ENCODE measurements around the gene THAP12. TPM values are rescaled to one million over a fixed set of nuclear protein-coding genes. Genes with fewer than 3 reads are reported as not detected.

Gene THAP12
- total RNA-seq, 1 donor, result 44.5 TPM

DNA sequence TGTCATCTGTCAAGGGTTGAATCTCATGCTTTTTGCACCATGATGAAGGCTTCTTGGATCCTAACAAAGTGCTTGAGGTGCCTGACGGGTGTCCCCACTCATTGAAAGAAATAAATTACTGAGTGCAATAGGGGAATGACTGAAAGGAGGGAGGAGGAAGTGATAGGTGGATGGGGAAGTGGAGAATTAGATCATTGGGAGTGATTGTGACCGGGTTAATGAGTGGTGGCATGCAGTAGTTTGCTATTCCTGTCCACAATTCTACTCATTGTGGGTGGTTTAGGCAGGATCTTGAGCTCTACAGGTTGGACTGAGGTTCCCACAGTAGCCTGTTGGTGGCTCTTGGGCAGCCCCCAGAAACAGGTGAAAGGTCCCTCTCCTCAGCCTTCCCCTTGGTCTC is 44.3 kb downstream of the THAP12 start:
- H3K36me3 ChIP-seq (ENCODE audit: insufficient read depth, low read length), result no peaks in the 10 kb centered on the region
- TF ChIP-seq, protein P1, sequence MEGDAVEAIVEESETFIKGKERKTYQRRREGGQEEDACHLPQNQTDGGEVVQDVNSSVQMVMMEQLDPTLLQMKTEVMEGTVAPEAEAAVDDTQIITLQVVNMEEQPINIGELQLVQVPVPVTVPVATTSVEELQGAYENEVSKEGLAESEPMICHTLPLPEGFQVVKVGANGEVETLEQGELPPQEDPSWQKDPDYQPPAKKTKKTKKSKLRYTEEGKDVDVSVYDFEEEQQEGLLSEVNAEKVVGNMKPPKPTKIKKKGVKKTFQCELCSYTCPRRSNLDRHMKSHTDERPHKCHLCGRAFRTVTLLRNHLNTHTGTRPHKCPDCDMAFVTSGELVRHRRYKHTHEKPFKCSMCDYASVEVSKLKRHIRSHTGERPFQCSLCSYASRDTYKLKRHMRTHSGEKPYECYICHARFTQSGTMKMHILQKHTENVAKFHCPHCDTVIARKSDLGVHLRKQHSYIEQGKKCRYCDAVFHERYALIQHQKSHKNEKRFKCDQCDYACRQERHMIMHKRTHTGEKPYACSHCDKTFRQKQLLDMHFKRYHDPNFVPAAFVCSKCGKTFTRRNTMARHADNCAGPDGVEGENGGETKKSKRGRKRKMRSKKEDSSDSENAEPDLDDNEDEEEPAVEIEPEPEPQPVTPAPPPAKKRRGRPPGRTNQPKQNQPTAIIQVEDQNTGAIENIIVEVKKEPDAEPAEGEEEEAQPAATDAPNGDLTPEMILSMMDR (IDR thresholded peaks at IDR 0.05; ENCODE audit: extremely low read depth, low read depth, low read length), result no peak
- no peaks in the 10 kb centered on the region for H3K27me3 ChIP-seq (ENCODE audit: insufficient read depth, low read length)
- no peak for DNase-seq (ENCODE audit: insufficient read length, low spot score, missing footprints)
- no peak overlapping the region for H3K4me3 ChIP-seq (ENCODE audit: insufficient read depth, low read length)
- no peak overlapping the region for H3K27ac ChIP-seq (ENCODE audit: low read depth, low read length)
- H2AFZ ChIP-seq (ENCODE audit: low read length), result no peak overlapping the region
- H3K4me1 ChIP-seq (ENCODE audit: insufficient read depth, low read length), result peaks cover 6% of the 10 kb centered on the region
- no peaks in the 10 kb centered on the region for H3K79me2 ChIP-seq (ENCODE audit: insufficient read depth, low read length)
- no peak overlapping the region for H3K4me2 ChIP-seq (ENCODE audit: insufficient read depth, low read length)
- peaks cover 5% of the 10 kb centered on the region for H3K9me3 ChIP-seq (ENCODE audit: low read depth, low read length)
- no peaks in the 10 kb centered on the region for H4K20me1 ChIP-seq (ENCODE audit: insufficient read depth, low read length)

DNA sequence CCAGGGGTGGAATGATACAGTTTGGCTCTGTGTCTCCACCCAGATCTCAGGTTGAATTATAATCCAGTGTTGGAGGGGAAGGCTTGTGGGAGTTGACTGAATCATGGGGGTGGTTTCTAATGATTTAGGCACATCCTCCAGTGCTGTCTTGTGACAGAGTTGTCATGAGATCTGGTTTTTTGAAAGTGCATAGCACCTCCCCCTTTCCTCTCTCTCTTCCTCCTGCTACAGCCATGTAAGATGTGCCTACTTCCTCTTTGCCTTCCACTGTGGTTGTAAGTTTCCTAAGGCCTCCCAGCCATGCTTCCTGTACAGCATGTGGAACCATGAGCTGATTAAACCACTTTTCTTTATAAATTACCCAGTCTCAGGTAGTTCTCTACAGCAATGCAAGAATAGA is 45.1 kb downstream of the THAP12 start:
- Histone ChIP-seq H3K4me1 (ENCODE audit: insufficient read depth, low read length) (peaks cover 6% of the 10 kb centered on the region), H3K36me3 (ENCODE audit: insufficient read depth, low read length) (no peaks in the 10 kb centered on the region), H3K27me3 (ENCODE audit: insufficient read depth, low read length) (no peaks in the 10 kb centered on the region), H4K20me1 (ENCODE audit: insufficient read depth, low read length) (no peaks in the 10 kb centered on the region), H3K4me3 (ENCODE audit: insufficient read depth, low read length) (no peak overlapping the region), H3K27ac (ENCODE audit: low read depth, low read length) (no peak overlapping the region), H3K9me3 (ENCODE audit: low read depth, low read length) (peaks cover 5% of the 10 kb centered on the region), H3K79me2 (ENCODE audit: insufficient read depth, low read length) (no peaks in the 10 kb centered on the region), H3K4me2 (ENCODE audit: insufficient read depth, low read length) (no peak overlapping the region), H2AFZ (ENCODE audit: low read length) (no peak overlapping the region)
- no peak for DNase-seq (ENCODE audit: insufficient read length, low spot score, missing footprints)
- TF ChIP-seq, protein P1 (IDR thresholded peaks at IDR 0.05; ENCODE audit: extremely low read depth, low read depth, low read length), result no peak

- TF ChIP-seq, protein P1 (IDR thresholded peaks at IDR 0.05; ENCODE audit: extremely low read depth, low read depth, low read length), result no peak
- no peaks in the 10 kb centered on the region for H4K20me1 ChIP-seq (ENCODE audit: insufficient read depth, low read length)
These were observed 46.0 kb downstream of the THAP12 start for GRCh38 chr11:76334826-76335389.

DNA sequence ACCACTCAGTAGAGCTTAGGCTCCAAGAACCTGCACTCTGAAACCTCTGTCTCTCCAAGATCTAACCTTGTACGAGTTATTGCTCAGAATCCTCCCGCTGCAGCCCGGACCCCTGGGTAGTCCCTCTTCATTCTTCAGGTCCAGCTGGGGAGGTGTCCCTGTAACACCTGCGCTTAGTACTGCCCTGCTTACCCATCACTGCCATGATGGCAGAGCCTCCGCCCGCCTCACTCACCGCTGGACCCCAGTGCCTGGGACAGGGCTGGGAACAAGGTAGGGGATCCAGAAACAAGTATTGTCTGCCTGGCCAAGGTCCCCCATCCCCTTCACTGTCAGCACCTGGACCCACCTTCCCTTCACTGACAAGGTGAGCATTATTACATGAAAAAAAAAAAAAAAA is 50.3 kb downstream of the THAP12 start:
- H2AFZ ChIP-seq (ENCODE audit: low read length), result no peak overlapping the region
- H3K27ac ChIP-seq (ENCODE audit: low read depth, low read length), result no peak overlapping the region
- no peak overlapping the region for H3K4me3 ChIP-seq (ENCODE audit: insufficient read depth, low read length)
- no peaks in the 10 kb centered on the region for H3K27me3 ChIP-seq (ENCODE audit: insufficient read depth, low read length)
- no peaks in the 10 kb centered on the region for H3K36me3 ChIP-seq (ENCODE audit: insufficient read depth, low read length)
- H3K79me2 ChIP-seq (ENCODE audit: insufficient read depth, low read length), result no peaks in the 10 kb centered on the region
- TF ChIP-seq, protein P1 (IDR thresholded peaks at IDR 0.05; ENCODE audit: extremely low read depth, low read depth, low read length), result no peak
- no peak overlapping the region for H3K4me2 ChIP-seq (ENCODE audit: insufficient read depth, low read length)
- no peaks in the 10 kb centered on the region for H4K20me1 ChIP-seq (ENCODE audit: insufficient read depth, low read length)
- no peak for DNase-seq (ENCODE audit: insufficient read length, low spot score, missing footprints)
- H3K9me3 ChIP-seq (ENCODE audit: low read depth, low read length), result peaks cover 5% of the 10 kb centered on the region
- no peaks in the 10 kb centered on the region for H3K4me1 ChIP-seq (ENCODE audit: insufficient read depth, low read length)

More at GRCh38 chr11:76334826-76335389, 46.0 kb downstream of the THAP12 start:
- no peak overlapping the region for H3K4me3 ChIP-seq (ENCODE audit: insufficient read depth, low read length)
- H3K79me2 ChIP-seq (ENCODE audit: insufficient read depth, low read length), result no peaks in the 10 kb centered on the region
- H2AFZ ChIP-seq (ENCODE audit: low read length), result no peak overlapping the region
- H3K27me3 ChIP-seq (ENCODE audit: insufficient read depth, low read length), result no peaks in the 10 kb centered on the region
- H3K27ac ChIP-seq (ENCODE audit: low read depth, low read length), result no peak overlapping the region
- peaks cover 6% of the 10 kb centered on the region for H3K4me1 ChIP-seq (ENCODE audit: insufficient read depth, low read length)
- H3K4me2 ChIP-seq (ENCODE audit: insufficient read depth, low read length), result no peak overlapping the region
- peaks cover 5% of the 10 kb centered on the region for H3K9me3 ChIP-seq (ENCODE audit: low read depth, low read length)
- DNase-seq (ENCODE audit: insufficient read length, low spot score, missing footprints), result no peak
- H3K36me3 ChIP-seq (ENCODE audit: insufficient read depth, low read length), result no peaks in the 10 kb centered on the region

Measured in osteoblast (primary cell).